GM18907 (cell line): Measurements from ENCODE around the gene UBASH3A.
"Not testable (repeated sequence)": the region's sequence is repeated elsewhere in the genome, so short reads cannot be mapped to it uniquely, and the experiment has no call there.

ENCODE experiments used
- ATAC-seq: cut with Tn5 transposase; IDR thresholded peaks from one replicate; pipeline ENCODE4 v1.9.1; 2021; ENCODE audit warnings: mild to moderate bottlenecking, moderate library complexity; ENCODE audit not compliant: unreplicated experiment

Gene UBASH3A

DNA sequence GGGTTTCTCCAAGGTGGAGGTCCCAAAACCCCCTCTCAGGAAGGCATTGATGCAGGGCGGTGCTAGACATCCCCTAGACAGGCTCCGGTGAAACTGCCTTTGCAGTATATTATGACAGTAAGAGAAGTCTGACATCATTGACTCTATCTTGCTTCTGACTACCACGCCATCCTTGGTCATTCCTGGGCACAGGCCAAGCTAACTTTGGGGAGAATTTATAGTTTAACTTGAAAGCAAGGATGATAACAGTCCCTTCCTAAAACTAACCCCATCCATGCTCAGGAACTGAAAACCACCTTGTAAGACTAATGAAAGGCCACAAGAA, 62.1 kb downstream of the UBASH3A start:
- no peak for ATAC-seq

DNA sequence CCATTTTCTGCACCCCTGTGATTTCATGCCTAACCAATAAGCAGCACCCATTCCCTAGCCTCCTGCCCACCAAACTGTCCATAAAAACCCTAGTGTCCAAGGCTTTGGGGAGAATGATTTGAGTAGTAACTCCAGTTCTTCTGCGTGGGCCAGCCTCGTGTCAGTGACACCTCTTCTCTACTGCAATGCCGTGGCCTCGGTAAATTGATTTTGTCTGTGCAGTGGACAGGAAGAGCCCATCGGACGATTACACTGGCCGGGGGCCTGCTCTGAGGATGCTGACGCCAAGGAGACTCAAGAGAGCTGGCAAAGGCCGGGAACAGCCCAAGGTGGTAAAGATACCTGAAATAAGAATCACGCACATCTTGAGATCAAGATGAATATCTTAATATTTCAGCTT, 63.0 kb downstream of the UBASH3A start:
- ATAC-seq, result no peak

DNA sequence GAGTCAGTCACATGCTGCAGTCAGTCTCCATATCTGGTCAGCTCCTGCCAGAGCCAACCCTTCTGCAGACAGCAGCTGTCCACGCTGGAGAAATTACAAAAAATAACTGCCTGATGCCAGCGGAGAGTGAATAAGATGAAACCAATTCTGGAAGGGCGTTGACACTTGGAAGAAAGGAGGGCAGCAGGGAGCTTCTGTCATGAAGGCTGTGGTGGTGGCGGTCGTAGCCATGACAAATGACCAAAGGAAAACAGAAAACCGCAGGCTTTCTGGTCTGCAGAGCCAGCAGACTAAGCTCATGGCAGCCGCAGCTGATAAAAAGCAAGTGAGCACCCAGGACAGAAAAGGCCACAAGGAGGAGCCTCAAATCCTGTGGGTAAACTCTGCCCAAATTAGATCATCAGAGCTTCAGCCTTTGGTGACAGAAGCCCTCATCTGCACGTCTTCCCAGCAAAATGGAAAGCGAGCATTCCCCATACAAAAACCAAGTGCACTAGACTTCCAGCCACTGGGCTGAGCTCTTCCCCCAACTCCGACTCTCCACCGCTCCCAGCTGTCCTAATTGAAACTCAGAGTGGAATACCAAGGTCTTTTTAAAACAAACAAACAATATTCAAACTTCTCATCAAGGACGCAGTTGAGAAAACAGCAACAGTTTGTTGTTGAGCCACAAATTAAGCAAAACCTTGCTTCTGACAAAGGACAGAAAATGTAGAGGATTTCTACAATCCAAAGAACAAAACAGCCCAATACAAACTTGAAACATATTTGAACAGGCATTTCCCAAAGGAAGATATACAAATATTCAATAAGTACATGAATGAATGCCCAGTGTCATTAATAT, 63.7 kb downstream of the UBASH3A start:
- ATAC-seq, result no peak

- no peak for ATAC-seq
Observed at GRCh38 chr21:42468491-42469131, 64.9 kb downstream of the UBASH3A start.

- no peak for ATAC-seq
Observed at GRCh38 chr21:42469272-42469671, 65.6 kb downstream of the UBASH3A start.

- not testable (repeated sequence) for ATAC-seq
Observed at GRCh38 chr21:42469726-42470125, 66.0 kb downstream of the UBASH3A start.

- ATAC-seq, result no peak
Observed at GRCh38 chr21:42471206-42471605, 67.5 kb downstream of the UBASH3A start.

GRCh38 chr21:42471716-42472330, 68.1 kb downstream of the UBASH3A start:
- ATAC-seq, result no peak

GRCh38 chr21:42472521-42472920, 68.8 kb downstream of the UBASH3A start:
- no peak for ATAC-seq

GRCh38 chr21:42473498-42474042, 69.9 kb downstream of the UBASH3A start:
- ATAC-seq, result no peak

- ATAC-seq, result peak; percentile 48
Observed at GRCh38 chr21:42474043-42474831, 70.5 kb downstream of the UBASH3A start.

DNA sequence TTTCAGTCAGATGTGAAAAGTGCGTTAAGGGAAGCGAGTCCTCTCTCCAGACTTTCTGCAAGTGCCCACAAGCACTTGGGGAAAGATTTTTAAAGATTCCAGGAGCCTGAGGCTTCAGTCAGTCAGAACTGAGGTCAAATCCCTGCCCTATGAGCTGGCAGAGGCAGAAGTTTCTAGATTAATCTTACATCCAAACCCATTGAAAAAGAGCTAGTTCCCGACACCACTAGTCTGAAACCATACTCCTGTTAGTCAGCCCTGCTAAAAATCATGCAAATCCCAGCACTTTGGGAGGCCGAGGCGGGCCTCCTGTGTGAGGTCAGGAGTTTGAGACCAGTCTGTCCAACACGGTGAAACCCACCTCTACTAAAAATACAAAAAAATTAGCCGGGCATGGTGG, 71.3 kb downstream of the UBASH3A start:
- ATAC-seq, result no peak

- ATAC-seq, result no peak
Observed at GRCh38 chr21:42475526-42476387, 72.1 kb downstream of the UBASH3A start.

GRCh38 chr21:42476388-42477331, 73.0 kb downstream of the UBASH3A start:
- no peak for ATAC-seq

GRCh38 chr21:42478504-42478903, 74.8 kb downstream of the UBASH3A start:
- ATAC-seq, result peak; percentile 50

- no peak for ATAC-seq
Observed at GRCh38 chr21:42479582-42479981, 75.9 kb downstream of the UBASH3A start.

- no peak for ATAC-seq
Observed at GRCh38 chr21:42480736-42481135, 77.0 kb downstream of the UBASH3A start.

GRCh38 chr21:42481169-42481568, 77.5 kb downstream of the UBASH3A start:
- no peak for ATAC-seq

DNA sequence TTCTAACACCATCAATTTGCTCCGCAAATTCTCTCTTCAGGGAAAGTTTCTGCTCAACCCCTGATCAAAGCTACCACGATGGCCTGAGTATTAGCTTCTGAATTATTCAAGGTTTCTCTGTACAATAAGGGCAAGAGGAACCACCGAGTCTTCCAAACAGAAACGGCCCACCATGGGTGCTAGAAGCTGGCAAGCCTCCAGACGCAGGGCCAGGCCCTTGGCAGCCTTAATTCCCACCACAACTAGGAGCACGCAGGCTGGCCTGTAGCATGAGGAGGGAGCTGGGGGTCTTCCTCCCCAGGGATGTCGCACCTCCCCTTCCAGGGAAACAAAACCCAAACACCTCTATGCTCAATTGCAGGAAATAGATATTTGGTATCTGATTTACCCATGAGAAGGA, 81.3 kb downstream of the UBASH3A start:
- no peak for ATAC-seq
